Panc1 (cell line): ENCODE data around the gene PLN. TPM values are rescaled to one million over a fixed set of nuclear protein-coding genes. Genes with fewer than 3 reads are reported as not detected.

ENCODE experiments used
- ATAC-seq: fragments of 200-7000 bp; cut with Tn5 transposase; 2 replicates; pipeline ENCODE4 v1.9.1; 2020; ENCODE audit warnings: mild to moderate bottlenecking, moderate library complexity
- BruUV-seq: library from RNA; stranded (reverse); fragments of 400-500 nt; replicated peaks from 2 replicates; lab custom pipeline; 2021; lab: Mats Ljungman, UMichigan
- CTCF ChIA-PET: fragments of 300-600 bp; sonication (Branson Sonifier 250); formaldehyde crosslinking; loops from one replicate; lab custom pipeline; 2022; ENCODE audit warnings: antibody characterized with exemption; lab: Charles Lee
- POLR2A ChIA-PET: fragments of 300-600 bp; sonication (Branson Sonifier 250); formaldehyde crosslinking; loops from one replicate; lab custom pipeline; 2022; ENCODE audit warnings: antibody characterized with exemption; lab: Charles Lee
- DNase-seq: peaks from one replicate; pipeline ENCODE4 v3.0.0-alpha.2; 2010; ENCODE audit warnings: low read depth, low spot score
- H3K27ac ChIP-seq: 2 replicates; pipeline ENCODE4 v1.5.1; 2011; ENCODE audit warnings: mild to moderate bottlenecking, low read length, inconsistent platforms
- H3K27me3 ChIP-seq: fragments of 200-500 bp; sonication (Bioruptor generic); 2 replicates; pipeline ENCODE4 v1.6.0; 2014; ENCODE audit warnings: low read length, inconsistent platforms; ENCODE audit not compliant: control insufficient read depth, insufficient read depth
- H3K36me3 ChIP-seq: fragments of 200-500 bp; sonication (Bioruptor generic); 2 replicates; pipeline ENCODE4 v1.5.1; 2014; ENCODE audit warnings: inconsistent platforms, mild to moderate bottlenecking, low read length, moderate library complexity; ENCODE audit not compliant: control insufficient read depth, insufficient read depth
- H3K4me1 ChIP-seq: 2 replicates; pipeline ENCODE4 v1.5.1; 2011; ENCODE audit warnings: inconsistent platforms, mild to moderate bottlenecking, low read length, moderate library complexity; ENCODE audit not compliant: control insufficient read depth, insufficient read depth
- H3K4me3 ChIP-seq, 2 experiments: 2 replicates each; pipeline ENCODE4 v1.5.1; 2011 to 2012; ENCODE audit warnings: low read depth in 2 of 2, low read length in 2 of 2, mild to moderate bottlenecking in 2 of 2, inconsistent platforms in 1 of 2, moderate library complexity in 1 of 2
- H3K9me3 ChIP-seq: fragments of 200-500 bp; sonication (Bioruptor generic); 2 replicates; pipeline ENCODE4 v1.5.1; 2014; ENCODE audit warnings: low read depth, mild to moderate bottlenecking, inconsistent platforms, low read length, moderate library complexity; ENCODE audit not compliant: control insufficient read depth, insufficient read depth
- POLR2AphosphoS5 ChIP-seq: IDR thresholded peaks from 2 replicates; pipeline ENCODE4 v1.6.1; 2012; ENCODE audit warnings: mild to moderate bottlenecking, low read depth, low read length, moderate library complexity
- SIN3A ChIP-seq: IDR thresholded peaks from 2 replicates; pipeline ENCODE4 v1.6.1; 2012; ENCODE audit warnings: low read depth, mild to moderate bottlenecking, low read length, moderate library complexity, borderline replicate concordance; ENCODE audit not compliant: insufficient read depth
- TCF7L2 ChIP-seq: IDR thresholded peaks from 2 replicates; pipeline ENCODE4 v1.6.1; 2011; ENCODE audit warnings: mild to moderate bottlenecking, low read depth, low read length, inconsistent platforms
- in situ Hi-C: cut with HindIII; loops from 2 replicates; pipeline ENCODE4 v1.10.0; 2016; ENCODE audit warnings: low sequenced_read_pairs, low pct_unique_long_range_greater_than_20kb
- intact Hi-C: fragments of 100-400 bp; cut with micrococcal nuclease; formaldehyde crosslinking; loops from one replicate; pipeline ENCODE4 v1.10.0; 2022; ENCODE audit not compliant: unreplicated experiment
- total RNA-seq: library from RNA; stranded (reverse); gene quantifications from one replicate; pipeline ENCODE4 v1.2.1, GENCODE V29; 2021; ENCODE audit not compliant: unreplicated experiment
- TF ChIP-seq, protein P1 (sequence below): fragments of 450-650 bp; IDR thresholded peaks from 2 replicates; pipeline ENCODE4 v1.5.1; 2017; ENCODE audit warnings: mild to moderate bottlenecking
- TF ChIP-seq, protein P2 (sequence below), 2 experiments: IDR thresholded peaks; 2 replicates each; pipeline ENCODE4 v1.6.1; 2011 to 2012; ENCODE audit warnings: low read depth in 2 of 2, control low read depth in 1 of 2, low read length in 1 of 2, mild to moderate bottlenecking in 1 of 2, moderate library complexity in 1 of 2; ENCODE audit not compliant: insufficient read depth in 1 of 2

Gene PLN
- total RNA-seq, 1 experiment from 2014 or later = not detected

DNA sequence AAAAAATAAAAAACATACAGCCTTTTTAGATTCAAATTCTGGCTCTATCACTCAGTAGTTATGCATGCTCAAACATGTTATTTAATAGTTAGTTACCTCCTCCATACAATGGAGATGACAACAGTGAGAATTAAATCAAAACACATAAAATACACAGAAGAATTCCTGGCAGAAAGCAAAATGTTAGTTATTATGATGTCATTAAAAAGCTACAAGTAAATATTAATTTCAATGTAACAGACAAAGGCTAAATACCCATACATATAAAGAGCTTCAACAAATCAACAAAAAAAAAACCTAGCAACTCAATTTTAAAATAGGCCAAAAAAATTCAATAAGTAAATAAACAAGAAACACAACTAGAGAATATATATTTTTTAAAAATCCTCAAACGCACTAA, 21.4 kb downstream of the PLN start:
- Histone ChIP-seq H3K4me3 (no peak overlapping the region), H3K27ac (no peak overlapping the region), H3K9me3 (peaks cover 8% of the 10 kb centered on the region; the same call in 1 of the 2 replicates), H3K36me3 (no peaks in the 10 kb centered on the region), H3K4me1 (no peaks in the 10 kb centered on the region), H3K27me3 (no peaks in the 10 kb centered on the region)
- ChIA-PET CTCF (interaction anchor here (0.6 kb wide), 1 partner anchor 66 kb away, joined by 5 read pairs; no protein-coding TSS in a partner anchor), POLR2A (no interaction called here)
- ATAC-seq (no peak), DNase-seq (no peak)
- no peak for TF ChIP-seq SIN3A
- no peak for TF ChIP-seq POLR2AphosphoS5
- TF ChIP-seq TCF7L2 = no peak
- TF ChIP-seq, protein P1, sequence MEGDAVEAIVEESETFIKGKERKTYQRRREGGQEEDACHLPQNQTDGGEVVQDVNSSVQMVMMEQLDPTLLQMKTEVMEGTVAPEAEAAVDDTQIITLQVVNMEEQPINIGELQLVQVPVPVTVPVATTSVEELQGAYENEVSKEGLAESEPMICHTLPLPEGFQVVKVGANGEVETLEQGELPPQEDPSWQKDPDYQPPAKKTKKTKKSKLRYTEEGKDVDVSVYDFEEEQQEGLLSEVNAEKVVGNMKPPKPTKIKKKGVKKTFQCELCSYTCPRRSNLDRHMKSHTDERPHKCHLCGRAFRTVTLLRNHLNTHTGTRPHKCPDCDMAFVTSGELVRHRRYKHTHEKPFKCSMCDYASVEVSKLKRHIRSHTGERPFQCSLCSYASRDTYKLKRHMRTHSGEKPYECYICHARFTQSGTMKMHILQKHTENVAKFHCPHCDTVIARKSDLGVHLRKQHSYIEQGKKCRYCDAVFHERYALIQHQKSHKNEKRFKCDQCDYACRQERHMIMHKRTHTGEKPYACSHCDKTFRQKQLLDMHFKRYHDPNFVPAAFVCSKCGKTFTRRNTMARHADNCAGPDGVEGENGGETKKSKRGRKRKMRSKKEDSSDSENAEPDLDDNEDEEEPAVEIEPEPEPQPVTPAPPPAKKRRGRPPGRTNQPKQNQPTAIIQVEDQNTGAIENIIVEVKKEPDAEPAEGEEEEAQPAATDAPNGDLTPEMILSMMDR = no peak
- TF ChIP-seq, protein P2, sequence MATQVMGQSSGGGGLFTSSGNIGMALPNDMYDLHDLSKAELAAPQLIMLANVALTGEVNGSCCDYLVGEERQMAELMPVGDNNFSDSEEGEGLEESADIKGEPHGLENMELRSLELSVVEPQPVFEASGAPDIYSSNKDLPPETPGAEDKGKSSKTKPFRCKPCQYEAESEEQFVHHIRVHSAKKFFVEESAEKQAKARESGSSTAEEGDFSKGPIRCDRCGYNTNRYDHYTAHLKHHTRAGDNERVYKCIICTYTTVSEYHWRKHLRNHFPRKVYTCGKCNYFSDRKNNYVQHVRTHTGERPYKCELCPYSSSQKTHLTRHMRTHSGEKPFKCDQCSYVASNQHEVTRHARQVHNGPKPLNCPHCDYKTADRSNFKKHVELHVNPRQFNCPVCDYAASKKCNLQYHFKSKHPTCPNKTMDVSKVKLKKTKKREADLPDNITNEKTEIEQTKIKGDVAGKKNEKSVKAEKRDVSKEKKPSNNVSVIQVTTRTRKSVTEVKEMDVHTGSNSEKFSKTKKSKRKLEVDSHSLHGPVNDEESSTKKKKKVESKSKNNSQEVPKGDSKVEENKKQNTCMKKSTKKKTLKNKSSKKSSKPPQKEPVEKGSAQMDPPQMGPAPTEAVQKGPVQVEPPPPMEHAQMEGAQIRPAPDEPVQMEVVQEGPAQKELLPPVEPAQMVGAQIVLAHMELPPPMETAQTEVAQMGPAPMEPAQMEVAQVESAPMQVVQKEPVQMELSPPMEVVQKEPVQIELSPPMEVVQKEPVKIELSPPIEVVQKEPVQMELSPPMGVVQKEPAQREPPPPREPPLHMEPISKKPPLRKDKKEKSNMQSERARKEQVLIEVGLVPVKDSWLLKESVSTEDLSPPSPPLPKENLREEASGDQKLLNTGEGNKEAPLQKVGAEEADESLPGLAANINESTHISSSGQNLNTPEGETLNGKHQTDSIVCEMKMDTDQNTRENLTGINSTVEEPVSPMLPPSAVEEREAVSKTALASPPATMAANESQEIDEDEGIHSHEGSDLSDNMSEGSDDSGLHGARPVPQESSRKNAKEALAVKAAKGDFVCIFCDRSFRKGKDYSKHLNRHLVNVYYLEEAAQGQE (IDR thresholded peaks at IDR 0.05; ENCODE audit: insufficient read depth in 1 of 2, low read depth in 2 of 2, low read length in 1 of 2) = no peak
- BruUV-seq = no TSS peak
- in situ Hi-C loops = no loop called here
- intact Hi-C loops = loop anchor here (5.0 kb wide), 2 partner anchors 48 to 233 kb away; no protein-coding TSS in a partner anchor

DNA sequence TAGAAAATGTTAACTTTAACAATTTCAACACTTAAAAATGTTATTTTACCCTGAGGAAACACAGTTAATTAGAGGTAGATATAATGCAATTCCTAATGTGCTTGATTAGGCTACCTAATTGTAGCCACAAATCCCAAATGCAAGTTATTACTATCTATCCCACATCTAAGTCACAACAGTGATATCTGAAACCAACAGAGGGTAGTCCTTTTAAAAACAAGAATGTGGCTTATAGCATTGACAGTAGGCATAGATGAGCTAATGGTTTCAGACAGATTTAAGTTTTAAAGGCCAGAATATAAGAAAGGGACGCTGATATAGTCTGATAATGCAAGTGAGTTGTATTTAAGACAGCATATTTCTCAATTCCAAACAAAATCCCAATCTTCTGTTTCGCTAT, 23.0 kb downstream of the PLN start:
- BruUV-seq = no TSS peak
- no peaks in the 10 kb centered on the region for H3K4me1 ChIP-seq
- no peaks in the 10 kb centered on the region for H3K27me3 ChIP-seq
- no peaks in the 10 kb centered on the region for H3K36me3 ChIP-seq
- no peak for DNase-seq
- ChIA-PET CTCF (no interaction called here), POLR2A (no interaction called here)
- in situ Hi-C loops (no loop called here), intact Hi-C loops (no loop called here)
- TF ChIP-seq, protein P1 = no peak
- no peak for TF ChIP-seq TCF7L2
- TF ChIP-seq, protein P2 (IDR thresholded peaks at IDR 0.05; ENCODE audit: insufficient read depth in 1 of 2, low read depth in 2 of 2, low read length in 1 of 2) = no peak
- TF ChIP-seq SIN3A = no peak
- TF ChIP-seq POLR2AphosphoS5 = no peak
- no peak overlapping the region for H3K27ac ChIP-seq
- peaks cover 19% of the 10 kb centered on the region; the same call in 1 of the 2 replicates for H3K9me3 ChIP-seq
- no peak overlapping the region for H3K4me3 ChIP-seq
- ATAC-seq = no peak
